OCI-LY3 (cell line): ENCODE data around the gene WSCD2.

Experiments
- EZH2phosphoT487 ChIP-seq: fragments of 200-600 bp; shearing (Covaris generic); IDR thresholded peaks from 2 replicates; pipeline ENCODE4 v1.6.1; 2018; ENCODE audit warnings: antibody characterized with exemption, mixed run types, low read depth
- TF ChIP-seq, protein P1 (sequence below): fragments of 200-600, 300-600 bp; sonication (generic); IDR thresholded peaks from 2 replicates; pipeline ENCODE4 v1.5.1; 2014; ENCODE audit warnings: antibody characterized with exemption, low read length, low read depth

DNA sequence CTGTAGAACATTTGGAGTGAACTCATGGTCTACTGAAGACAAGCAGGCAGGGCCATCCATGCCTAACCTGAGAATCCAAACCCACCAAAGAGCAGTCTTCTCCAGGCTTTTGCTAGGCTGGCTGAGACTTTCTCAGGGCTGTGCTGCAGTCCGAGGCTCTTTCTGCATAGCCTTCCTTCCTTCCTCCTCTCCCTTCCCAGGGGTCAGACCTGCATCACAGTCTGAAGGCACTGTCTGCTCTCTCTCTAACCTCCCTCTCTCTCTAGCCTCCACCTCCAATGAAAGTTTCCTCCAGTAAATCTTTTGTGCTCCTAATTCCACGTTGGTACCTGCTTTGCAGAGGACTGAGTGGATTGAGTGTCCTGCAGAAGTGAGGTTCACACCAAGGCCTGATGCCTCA is 6.4 kb upstream of the WSCD2 start:
- TF ChIP-seq, protein P1, sequence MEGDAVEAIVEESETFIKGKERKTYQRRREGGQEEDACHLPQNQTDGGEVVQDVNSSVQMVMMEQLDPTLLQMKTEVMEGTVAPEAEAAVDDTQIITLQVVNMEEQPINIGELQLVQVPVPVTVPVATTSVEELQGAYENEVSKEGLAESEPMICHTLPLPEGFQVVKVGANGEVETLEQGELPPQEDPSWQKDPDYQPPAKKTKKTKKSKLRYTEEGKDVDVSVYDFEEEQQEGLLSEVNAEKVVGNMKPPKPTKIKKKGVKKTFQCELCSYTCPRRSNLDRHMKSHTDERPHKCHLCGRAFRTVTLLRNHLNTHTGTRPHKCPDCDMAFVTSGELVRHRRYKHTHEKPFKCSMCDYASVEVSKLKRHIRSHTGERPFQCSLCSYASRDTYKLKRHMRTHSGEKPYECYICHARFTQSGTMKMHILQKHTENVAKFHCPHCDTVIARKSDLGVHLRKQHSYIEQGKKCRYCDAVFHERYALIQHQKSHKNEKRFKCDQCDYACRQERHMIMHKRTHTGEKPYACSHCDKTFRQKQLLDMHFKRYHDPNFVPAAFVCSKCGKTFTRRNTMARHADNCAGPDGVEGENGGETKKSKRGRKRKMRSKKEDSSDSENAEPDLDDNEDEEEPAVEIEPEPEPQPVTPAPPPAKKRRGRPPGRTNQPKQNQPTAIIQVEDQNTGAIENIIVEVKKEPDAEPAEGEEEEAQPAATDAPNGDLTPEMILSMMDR, result no peak
- TF ChIP-seq EZH2phosphoT487, result no peak
